GM21619 (cell line): Measurements from ENCODE around the gene STX18.
"Not testable (repeated sequence)": the region's sequence is repeated elsewhere in the genome, so short reads cannot be mapped to it uniquely, and the experiment has no call there.

ENCODE experiments used
- ATAC-seq: cut with Tn5 transposase; IDR thresholded peaks from one replicate; pipeline ENCODE4 v1.9.1; 2021; ENCODE audit not compliant: unreplicated experiment

STX18 gene

GRCh38 chr4:4541661-4542570 lies at the start of gene STX18:
TSS of gene STX18 (minus strand) at chr4:4542048. CDS start at chr4:4541964, 84 bp downstream.
- ATAC-seq: peak; percentile 81

GRCh38 chr4:4591071-4591470 lies 49.2 kb upstream of the STX18 start:
- no peak for ATAC-seq

- no peak for ATAC-seq
Observed at GRCh38 chr4:4590546-4590945, 48.7 kb upstream of the STX18 start.

GRCh38 chr4:4585012-4585670 lies 43.3 kb upstream of the STX18 start:
- ATAC-seq: no peak

- no peak for ATAC-seq
Observed at GRCh38 chr4:4583606-4584005, 41.8 kb upstream of the STX18 start.

GRCh38 chr4:4582653-4583052 lies 40.8 kb upstream of the STX18 start:
- no peak for ATAC-seq

- no peak for ATAC-seq
Observed at GRCh38 chr4:4580494-4580893, 38.6 kb upstream of the STX18 start.

GRCh38 chr4:4578981-4579380 lies 37.1 kb upstream of the STX18 start:
- ATAC-seq: no peak

- no peak for ATAC-seq
Observed at GRCh38 chr4:4577359-4577875, 35.6 kb upstream of the STX18 start.

GRCh38 chr4:4575284-4576211 lies 33.7 kb upstream of the STX18 start:
- peak; percentile 83 for ATAC-seq

- ATAC-seq: no peak
Observed at GRCh38 chr4:4574792-4575191, 32.9 kb upstream of the STX18 start.

- no peak for ATAC-seq
Observed at GRCh38 chr4:4574052-4574451, 32.2 kb upstream of the STX18 start.

GRCh38 chr4:4572821-4573220 lies 31.0 kb upstream of the STX18 start:
- ATAC-seq: no peak

- not testable (repeated sequence) for ATAC-seq
Observed at GRCh38 chr4:4569861-4570260, 28.0 kb upstream of the STX18 start.

- no peak for ATAC-seq
Observed at GRCh38 chr4:4568806-4569427, 27.1 kb upstream of the STX18 start.

GRCh38 chr4:4566359-4566758 lies 24.5 kb upstream of the STX18 start:
- not testable (repeated sequence) for ATAC-seq

GRCh38 chr4:4564522-4564921 lies 22.7 kb upstream of the STX18 start:
- no peak for ATAC-seq

GRCh38 chr4:4560642-4561041 lies 18.8 kb upstream of the STX18 start:
- ATAC-seq: no peak

GRCh38 chr4:4560136-4560535 lies 18.3 kb upstream of the STX18 start:
- no peak for ATAC-seq

GRCh38 chr4:4559596-4559995 lies 17.7 kb upstream of the STX18 start:
- ATAC-seq: no peak
